Measurements from ENCODE around the gene CLTCL1. TPM values are rescaled to one million over a fixed set of nuclear protein-coding genes. Genes with fewer than 3 reads are reported as not detected.
"Not testable (repeated sequence)": the region's sequence is repeated elsewhere in the genome, so short reads cannot be mapped to it uniquely, and the experiment has no call there.

Gene CLTCL1
- total and polyA plus RNA-seq, 9 donors = 2.8 to 10.7 (median 5.2) TPM

DNA sequence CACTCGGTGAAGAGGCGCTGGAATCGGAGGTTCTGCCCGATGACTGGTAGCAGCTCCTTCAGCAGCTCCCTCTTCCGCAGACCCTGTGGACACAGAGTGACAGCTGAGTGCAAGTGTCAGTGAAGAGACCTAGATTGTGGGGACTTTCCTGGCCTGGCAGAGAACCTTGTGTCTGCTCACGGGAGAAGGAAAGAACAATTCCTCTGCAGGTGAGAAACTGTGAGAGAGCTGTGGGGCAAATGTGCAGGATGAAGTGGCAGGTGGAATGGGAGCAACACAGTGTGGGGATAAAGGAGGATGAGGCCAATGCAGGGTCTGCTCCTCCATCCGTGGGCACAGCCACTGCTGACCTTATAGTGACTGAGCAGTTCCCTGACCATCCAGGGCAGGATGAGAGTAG, 40.0 kb upstream of the CLTCL1 start:
- no peaks in the 10 kb centered on the region for H3K4me1 ChIP-seq (ENCODE audit: insufficient read depth)
- no peak for DNase-seq
- WGBS, 3 donors = 96 to 97% (median 97%) methylated on average over 7 of the region's 7 CpGs
- H3K27ac ChIP-seq = no peak overlapping the region
- H3K9me3 ChIP-seq = peaks cover 0 to 5% of the 10 kb centered on the region in 2 donors
- intact Hi-C loops (cut with DNase I) = no loop called here
- no peak overlapping the region for H3K4me3 ChIP-seq
- H3K36me3 ChIP-seq = peaks cover 2% of the 10 kb centered on the region
- H3K27me3 ChIP-seq = no peaks in the 10 kb centered on the region
- TF ChIP-seq, protein P1, sequence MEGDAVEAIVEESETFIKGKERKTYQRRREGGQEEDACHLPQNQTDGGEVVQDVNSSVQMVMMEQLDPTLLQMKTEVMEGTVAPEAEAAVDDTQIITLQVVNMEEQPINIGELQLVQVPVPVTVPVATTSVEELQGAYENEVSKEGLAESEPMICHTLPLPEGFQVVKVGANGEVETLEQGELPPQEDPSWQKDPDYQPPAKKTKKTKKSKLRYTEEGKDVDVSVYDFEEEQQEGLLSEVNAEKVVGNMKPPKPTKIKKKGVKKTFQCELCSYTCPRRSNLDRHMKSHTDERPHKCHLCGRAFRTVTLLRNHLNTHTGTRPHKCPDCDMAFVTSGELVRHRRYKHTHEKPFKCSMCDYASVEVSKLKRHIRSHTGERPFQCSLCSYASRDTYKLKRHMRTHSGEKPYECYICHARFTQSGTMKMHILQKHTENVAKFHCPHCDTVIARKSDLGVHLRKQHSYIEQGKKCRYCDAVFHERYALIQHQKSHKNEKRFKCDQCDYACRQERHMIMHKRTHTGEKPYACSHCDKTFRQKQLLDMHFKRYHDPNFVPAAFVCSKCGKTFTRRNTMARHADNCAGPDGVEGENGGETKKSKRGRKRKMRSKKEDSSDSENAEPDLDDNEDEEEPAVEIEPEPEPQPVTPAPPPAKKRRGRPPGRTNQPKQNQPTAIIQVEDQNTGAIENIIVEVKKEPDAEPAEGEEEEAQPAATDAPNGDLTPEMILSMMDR (IDR thresholded peaks at IDR 0.05) = no peak
- TF ChIP-seq POLR2A (IDR thresholded peaks at IDR 0.05) (no peak), EP300 (IDR thresholded peaks at IDR 0.05) (no peak)

DNA sequence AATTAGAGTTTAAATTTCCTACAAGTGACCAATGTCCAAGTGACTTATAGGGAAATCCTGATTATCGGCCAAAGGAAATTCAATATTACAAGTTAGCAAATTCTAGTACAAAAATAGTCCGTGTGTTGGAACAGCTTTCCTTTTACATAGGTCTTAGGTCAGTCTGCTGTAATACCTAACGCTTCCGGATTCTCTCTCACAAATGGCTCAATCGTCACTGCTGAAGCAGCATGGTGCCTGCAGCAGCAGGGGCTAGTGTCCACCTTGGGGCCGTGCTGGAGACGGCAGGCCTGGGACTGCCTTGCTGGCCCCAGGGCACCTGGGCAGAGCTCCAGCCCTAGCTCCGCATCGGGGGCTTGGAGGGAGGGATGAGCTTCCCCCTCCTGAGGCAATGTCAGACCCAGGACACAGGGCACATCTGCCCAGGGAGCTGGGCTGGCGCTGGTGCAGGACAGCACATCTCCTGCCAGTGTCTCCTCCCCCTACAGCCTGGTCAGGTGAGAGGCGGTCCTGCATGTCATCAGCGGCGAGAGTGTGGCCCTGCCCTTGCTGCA, 39.4 kb upstream of the CLTCL1 start:
- 96 to 97% (median 96%) methylated on average over 13 of the region's 13 CpGs for WGBS, 3 donors
- Histone ChIP-seq H3K4me3 (no peak overlapping the region), H3K36me3 (peaks cover 2% of the 10 kb centered on the region), H3K27ac (no peak overlapping the region), H3K9me3 (no peaks in the 10 kb centered on the region), H3K4me1 (ENCODE audit: insufficient read depth) (no peaks in the 10 kb centered on the region), H3K27me3 (no peaks in the 10 kb centered on the region)
- intact Hi-C loops (cut with DNase I) = no loop called here
- TF ChIP-seq, protein P1 (IDR thresholded peaks at IDR 0.05) = no peak
- TF ChIP-seq EP300 (IDR thresholded peaks at IDR 0.05) (no peak), POLR2A (IDR thresholded peaks at IDR 0.05) (no peak)
- DNase-seq = no peak

DNA sequence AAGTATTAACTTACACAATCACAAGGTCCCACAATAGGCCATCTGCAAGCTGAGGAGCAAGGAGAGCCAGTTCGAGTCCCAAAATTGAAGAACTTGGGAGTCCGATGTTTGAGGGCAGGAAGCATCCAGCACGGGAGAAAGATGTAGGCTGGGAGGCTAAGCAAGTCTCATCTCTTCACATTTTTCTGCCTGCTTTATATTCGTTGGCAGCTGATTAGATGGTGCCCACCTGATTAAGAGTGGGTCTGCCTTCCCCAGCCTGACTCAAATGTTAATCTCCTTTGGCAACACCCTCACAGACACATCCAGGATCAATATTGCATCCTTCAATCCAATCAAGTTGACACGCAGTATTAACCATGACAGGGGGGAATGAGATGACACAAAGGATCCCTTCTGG, 38.7 kb upstream of the CLTCL1 start:
- H3K4me1 ChIP-seq (ENCODE audit: insufficient read depth); H3K27ac ChIP-seq; DNase-seq; H3K36me3 ChIP-seq; H3K27me3 ChIP-seq; H3K4me3 ChIP-seq; H3K9me3 ChIP-seq; intact Hi-C loops (cut with DNase I): not testable (repeated sequence)
- WGBS, 3 donors = 81 to 97% (median 96%) methylated on average over 5 of the region's 5 CpGs

DNA sequence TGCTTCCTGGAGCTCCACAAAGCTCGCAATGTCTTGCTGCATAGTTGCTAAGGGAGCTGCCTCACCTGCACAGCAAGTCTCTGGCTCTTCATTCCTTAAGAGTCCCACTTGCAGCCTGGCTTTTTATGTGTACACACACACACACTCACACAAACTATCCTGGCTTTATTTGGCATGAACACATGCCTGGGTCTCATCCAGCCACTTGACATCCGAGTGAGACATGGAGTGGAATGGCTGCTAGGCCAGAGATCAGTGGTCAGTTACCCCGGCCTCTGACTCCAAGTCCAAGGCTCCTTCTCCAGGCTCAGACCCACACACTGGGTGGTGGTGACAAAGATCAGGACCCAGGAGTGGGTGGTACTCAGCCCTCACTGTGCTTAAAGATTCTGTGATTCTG, 37.9 kb upstream of the CLTCL1 start:
- DNase-seq = no peak
- 94 to 99% (median 96%) methylated on average over 3 of the region's 3 CpGs for WGBS, 3 donors
- H3K4me1 ChIP-seq (ENCODE audit: insufficient read depth) = no peaks in the 10 kb centered on the region
- TF ChIP-seq POLR2A (IDR thresholded peaks at IDR 0.05) (no peak), EP300 (IDR thresholded peaks at IDR 0.05) (no peak)
- TF ChIP-seq, protein P1 (IDR thresholded peaks at IDR 0.05) = no peak
- H3K27ac ChIP-seq = no peak overlapping the region
- no peaks in the 10 kb centered on the region for H3K9me3 ChIP-seq
- peaks cover 2% of the 10 kb centered on the region for H3K36me3 ChIP-seq
- intact Hi-C loops (cut with DNase I) = no loop called here
- no peak overlapping the region for H3K4me3 ChIP-seq
- H3K27me3 ChIP-seq = no peaks in the 10 kb centered on the region

DNA sequence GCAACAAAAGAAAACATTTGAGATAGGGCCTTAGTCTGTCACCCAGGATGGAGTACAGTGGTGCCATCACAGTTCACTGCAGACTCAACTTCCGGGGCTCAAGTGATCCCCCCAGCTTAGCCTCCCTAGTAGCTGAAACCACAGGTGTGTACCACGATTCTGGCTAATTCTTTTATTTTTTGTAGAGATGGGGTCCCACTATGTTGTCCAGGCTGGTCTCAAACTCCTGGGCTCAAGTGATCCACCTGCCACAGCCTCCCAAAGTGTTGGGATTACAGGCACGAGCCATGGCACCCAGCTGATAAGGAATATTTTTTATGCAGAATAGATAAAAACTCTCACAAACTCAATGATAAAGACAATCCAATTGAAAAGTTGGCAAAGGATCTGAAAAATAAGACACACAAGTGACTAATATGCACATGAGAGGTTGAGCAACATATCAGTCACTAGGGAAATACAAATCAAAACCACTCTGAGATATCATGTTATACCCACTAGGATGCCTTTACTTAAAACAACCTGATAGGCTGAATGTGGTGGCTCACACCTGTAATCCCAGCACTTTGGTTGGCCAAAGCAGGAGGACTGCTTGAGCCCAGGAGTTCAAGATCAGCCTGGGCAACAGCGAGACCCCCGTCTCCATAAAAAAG, 33.9 kb upstream of the CLTCL1 start:
- WGBS, 3 donors = 87 to 89% (median 89%) methylated on average over 5 of the region's 5 CpGs
- no peaks in the 10 kb centered on the region for H3K27me3 ChIP-seq
- H3K4me3 ChIP-seq = no peak overlapping the region
- TF ChIP-seq, protein P1 (IDR thresholded peaks at IDR 0.05) = no peak
- no peak for TF ChIP-seq POLR2A (IDR thresholded peaks at IDR 0.05)
- no peak for TF ChIP-seq EP300 (IDR thresholded peaks at IDR 0.05)
- H3K36me3 ChIP-seq = no peaks in the 10 kb centered on the region
- no peaks in the 10 kb centered on the region for H3K4me1 ChIP-seq (ENCODE audit: insufficient read depth)
- H3K27ac ChIP-seq = no peak overlapping the region
- intact Hi-C loops (cut with DNase I) = no loop called here
- H3K9me3 ChIP-seq = no peaks in the 10 kb centered on the region
- DNase-seq = no peak

DNA sequence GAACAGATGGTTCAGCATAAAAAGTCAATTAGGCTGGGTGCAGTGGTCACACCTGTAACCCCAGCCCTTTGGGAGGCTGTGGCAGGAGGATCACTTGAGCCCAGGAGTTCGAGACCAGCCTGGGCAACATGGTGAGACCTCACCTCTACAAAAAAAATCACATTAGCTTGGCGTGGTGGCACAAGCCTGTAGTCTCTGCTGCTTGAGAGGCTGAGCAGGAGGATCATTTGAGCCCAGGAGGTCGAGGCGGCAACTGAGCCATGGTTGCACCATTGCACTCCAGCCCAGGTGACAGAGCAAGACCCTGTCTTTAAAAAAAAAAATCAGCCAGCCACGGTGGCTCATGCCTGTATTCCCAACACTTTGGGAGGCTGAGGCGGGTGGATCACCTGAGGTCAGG, 31.9 kb upstream of the CLTCL1 start:
- H3K27me3 ChIP-seq; DNase-seq; intact Hi-C loops (cut with DNase I); H3K4me1 ChIP-seq (ENCODE audit: insufficient read depth); H3K4me3 ChIP-seq; H3K9me3 ChIP-seq; H3K36me3 ChIP-seq; H3K27ac ChIP-seq: not testable (repeated sequence)
- 86 to 94% (median 92%) methylated on average over 6 of the region's 6 CpGs for WGBS, 3 donors

All from ovary (tissue), 9 donors.